Measurements from ENCODE around the gene DLX4. TPM values are rescaled to one million over a fixed set of nuclear protein-coding genes. Genes with fewer than 3 reads are reported as not detected.

Gene DLX4
- not detected in 2 replicates for total RNA-seq (2014; rRNA removed; shearing (Covaris generic); ENCODE audit: low replicate concordance)

- DNase-seq, result no peak
- Histone ChIP-seq H3K9ac (ENCODE audit: low read length) (no peak within 1 kb of the TSS), H2AFZ (ENCODE audit: low read length) (no peak within 1 kb of the TSS), H3K4me2 (ENCODE audit: low read depth, low read length, poor library complexity, severe bottlenecking) (no peak within 1 kb of the TSS), H3K27me3 (ENCODE audit: low read length) (no peaks in the 10 kb centered on the region), H3K79me2 (ENCODE audit: low read length) (no peaks in the 10 kb centered on the region), H3K4me3 (ENCODE audit: low read length) (no peak within 1 kb of the TSS), H3K9me2 (replicated peaks; ENCODE audit: insufficient read depth, low read length) (no peaks in the 10 kb centered on the region), H3K27ac (ENCODE audit: low read length) (no peak within 1 kb of the TSS), H3K4me1 (ENCODE audit: low read length) (no peaks in the 10 kb centered on the region), H3K9me3 (ENCODE audit: low read length) (no peaks in the 10 kb centered on the region), H4K20me1 (ENCODE audit: insufficient read depth, low read depth, low read length) (no peaks in the 10 kb centered on the region), H3K36me3 (ENCODE audit: insufficient read depth, low read length) (no peaks in the 10 kb centered on the region)
These were observed at the start of gene DLX4 for GRCh38 chr17:49969134-49969759. Gene DLX4, plus strand, starts transcription at chr17:49969190. Its CDS starts 279 bp downstream, at chr17:49969469.

GRCh38 chr17:49920030-49920769 is 48.8 kb upstream of the DLX4 start:
- Histone ChIP-seq H3K4me3 (ENCODE audit: low read length) (no peak overlapping the region), H3K9me2 (replicated peaks; ENCODE audit: insufficient read depth, low read length) (no peaks in the 10 kb centered on the region), H3K27me3 (ENCODE audit: low read length) (no peaks in the 10 kb centered on the region), H3K4me2 (ENCODE audit: low read depth, low read length, poor library complexity, severe bottlenecking) (no peak overlapping the region), H4K20me1 (ENCODE audit: insufficient read depth, low read depth, low read length) (no peaks in the 10 kb centered on the region), H3K4me1 (ENCODE audit: low read length) (no peaks in the 10 kb centered on the region), H3K9ac (ENCODE audit: low read length) (no peak overlapping the region), H3K9me3 (ENCODE audit: low read length) (no peaks in the 10 kb centered on the region), H3K79me2 (ENCODE audit: low read length) (no peaks in the 10 kb centered on the region), H3K27ac (ENCODE audit: low read length) (no peak overlapping the region), H2AFZ (ENCODE audit: low read length) (no peak overlapping the region), H3K36me3 (ENCODE audit: insufficient read depth, low read length) (no peaks in the 10 kb centered on the region)
- no peak for DNase-seq

- H3K36me3 ChIP-seq (ENCODE audit: insufficient read depth, low read length), result no peaks in the 10 kb centered on the region
- no peaks in the 10 kb centered on the region for H3K9me3 ChIP-seq (ENCODE audit: low read length)
- no peaks in the 10 kb centered on the region for H3K79me2 ChIP-seq (ENCODE audit: low read length)
- H3K9ac ChIP-seq (ENCODE audit: low read length), result no peak overlapping the region
- no peak overlapping the region for H2AFZ ChIP-seq (ENCODE audit: low read length)
- H3K4me1 ChIP-seq (ENCODE audit: low read length), result no peaks in the 10 kb centered on the region
- H4K20me1 ChIP-seq (ENCODE audit: insufficient read depth, low read depth, low read length), result no peaks in the 10 kb centered on the region
- H3K9me2 ChIP-seq (replicated peaks; ENCODE audit: insufficient read depth, low read length), result no peaks in the 10 kb centered on the region
- H3K4me2 ChIP-seq (ENCODE audit: low read depth, low read length, poor library complexity, severe bottlenecking), result no peak overlapping the region
- no peak overlapping the region for H3K4me3 ChIP-seq (ENCODE audit: low read length)
- no peak overlapping the region for H3K27ac ChIP-seq (ENCODE audit: low read length)
- DNase-seq, result no peak
- H3K27me3 ChIP-seq (ENCODE audit: low read length), result no peaks in the 10 kb centered on the region
These were observed 46.9 kb upstream of the DLX4 start for GRCh38 chr17:49922095-49922494.

GRCh38 chr17:49924116-49924515 is 44.9 kb upstream of the DLX4 start:
- H3K9me3 ChIP-seq (ENCODE audit: low read length), result no peaks in the 10 kb centered on the region
- no peaks in the 10 kb centered on the region for H3K27me3 ChIP-seq (ENCODE audit: low read length)
- no peaks in the 10 kb centered on the region for H3K4me1 ChIP-seq (ENCODE audit: low read length)
- H4K20me1 ChIP-seq (ENCODE audit: insufficient read depth, low read depth, low read length), result no peaks in the 10 kb centered on the region
- no peak overlapping the region for H3K4me3 ChIP-seq (ENCODE audit: low read length)
- no peaks in the 10 kb centered on the region for H3K36me3 ChIP-seq (ENCODE audit: insufficient read depth, low read length)
- H3K9ac ChIP-seq (ENCODE audit: low read length), result no peak overlapping the region
- H3K27ac ChIP-seq (ENCODE audit: low read length), result no peak overlapping the region
- no peak overlapping the region for H2AFZ ChIP-seq (ENCODE audit: low read length)
- no peaks in the 10 kb centered on the region for H3K79me2 ChIP-seq (ENCODE audit: low read length)
- no peaks in the 10 kb centered on the region for H3K9me2 ChIP-seq (replicated peaks; ENCODE audit: insufficient read depth, low read length)
- no peak for DNase-seq
- no peak overlapping the region for H3K4me2 ChIP-seq (ENCODE audit: low read depth, low read length, poor library complexity, severe bottlenecking)

GRCh38 chr17:49924589-49924988 is 44.4 kb upstream of the DLX4 start:
- H3K9me3 ChIP-seq (ENCODE audit: low read length), result no peaks in the 10 kb centered on the region
- H3K27me3 ChIP-seq (ENCODE audit: low read length), result no peaks in the 10 kb centered on the region
- no peak overlapping the region for H3K4me2 ChIP-seq (ENCODE audit: low read depth, low read length, poor library complexity, severe bottlenecking)
- H3K9ac ChIP-seq (ENCODE audit: low read length), result no peak overlapping the region
- no peak overlapping the region for H2AFZ ChIP-seq (ENCODE audit: low read length)
- no peaks in the 10 kb centered on the region for H4K20me1 ChIP-seq (ENCODE audit: insufficient read depth, low read depth, low read length)
- no peaks in the 10 kb centered on the region for H3K36me3 ChIP-seq (ENCODE audit: insufficient read depth, low read length)
- DNase-seq, result no peak
- no peak overlapping the region for H3K4me3 ChIP-seq (ENCODE audit: low read length)
- H3K9me2 ChIP-seq (replicated peaks; ENCODE audit: insufficient read depth, low read length), result no peaks in the 10 kb centered on the region
- no peak overlapping the region for H3K27ac ChIP-seq (ENCODE audit: low read length)
- H3K4me1 ChIP-seq (ENCODE audit: low read length), result no peaks in the 10 kb centered on the region
- no peaks in the 10 kb centered on the region for H3K79me2 ChIP-seq (ENCODE audit: low read length)

- Histone ChIP-seq H3K9me3 (ENCODE audit: low read length) (no peaks in the 10 kb centered on the region), H3K79me2 (ENCODE audit: low read length) (no peaks in the 10 kb centered on the region), H3K4me3 (ENCODE audit: low read length) (no peak overlapping the region), H2AFZ (ENCODE audit: low read length) (no peak overlapping the region), H3K9me2 (replicated peaks; ENCODE audit: insufficient read depth, low read length) (no peaks in the 10 kb centered on the region), H3K27me3 (ENCODE audit: low read length) (no peaks in the 10 kb centered on the region), H3K4me2 (ENCODE audit: low read depth, low read length, poor library complexity, severe bottlenecking) (no peak overlapping the region), H3K36me3 (ENCODE audit: insufficient read depth, low read length) (no peaks in the 10 kb centered on the region), H4K20me1 (ENCODE audit: insufficient read depth, low read depth, low read length) (no peaks in the 10 kb centered on the region), H3K27ac (ENCODE audit: low read length) (no peak overlapping the region), H3K9ac (ENCODE audit: low read length) (no peak overlapping the region), H3K4me1 (ENCODE audit: low read length) (no peaks in the 10 kb centered on the region)
- no peak for DNase-seq
These were observed 43.1 kb upstream of the DLX4 start for GRCh38 chr17:49925921-49926320.

GRCh38 chr17:49926886-49927285 is 42.1 kb upstream of the DLX4 start:
- H4K20me1 ChIP-seq (ENCODE audit: insufficient read depth, low read depth, low read length), result no peaks in the 10 kb centered on the region
- H3K36me3 ChIP-seq (ENCODE audit: insufficient read depth, low read length), result no peaks in the 10 kb centered on the region
- DNase-seq, result no peak
- no peak overlapping the region for H3K9ac ChIP-seq (ENCODE audit: low read length)
- no peaks in the 10 kb centered on the region for H3K27me3 ChIP-seq (ENCODE audit: low read length)
- H2AFZ ChIP-seq (ENCODE audit: low read length), result no peak overlapping the region
- no peak overlapping the region for H3K4me2 ChIP-seq (ENCODE audit: low read depth, low read length, poor library complexity, severe bottlenecking)
- no peaks in the 10 kb centered on the region for H3K4me1 ChIP-seq (ENCODE audit: low read length)
- no peak overlapping the region for H3K27ac ChIP-seq (ENCODE audit: low read length)
- H3K9me2 ChIP-seq (replicated peaks; ENCODE audit: insufficient read depth, low read length), result no peaks in the 10 kb centered on the region
- no peaks in the 10 kb centered on the region for H3K79me2 ChIP-seq (ENCODE audit: low read length)
- H3K9me3 ChIP-seq (ENCODE audit: low read length), result no peaks in the 10 kb centered on the region
- no peak overlapping the region for H3K4me3 ChIP-seq (ENCODE audit: low read length)

- no peaks in the 10 kb centered on the region for H3K36me3 ChIP-seq (ENCODE audit: insufficient read depth, low read length)
- no peak overlapping the region for H3K27ac ChIP-seq (ENCODE audit: low read length)
- H3K4me2 ChIP-seq (ENCODE audit: low read depth, low read length, poor library complexity, severe bottlenecking), result no peak overlapping the region
- H3K4me3 ChIP-seq (ENCODE audit: low read length), result no peak overlapping the region
- DNase-seq, result no peak
- no peaks in the 10 kb centered on the region for H4K20me1 ChIP-seq (ENCODE audit: insufficient read depth, low read depth, low read length)
- no peak overlapping the region for H3K9ac ChIP-seq (ENCODE audit: low read length)
- no peak overlapping the region for H2AFZ ChIP-seq (ENCODE audit: low read length)
- H3K4me1 ChIP-seq (ENCODE audit: low read length), result no peaks in the 10 kb centered on the region
- no peaks in the 10 kb centered on the region for H3K27me3 ChIP-seq (ENCODE audit: low read length)
- no peaks in the 10 kb centered on the region for H3K9me2 ChIP-seq (replicated peaks; ENCODE audit: insufficient read depth, low read length)
- H3K79me2 ChIP-seq (ENCODE audit: low read length), result no peaks in the 10 kb centered on the region
- no peaks in the 10 kb centered on the region for H3K9me3 ChIP-seq (ENCODE audit: low read length)
These were observed 40.7 kb upstream of the DLX4 start for GRCh38 chr17:49928126-49928800.

All from Karpas-422 (cell line).